NOMO-1 (cell line): ENCODE data around the gene TRABD.
"Not testable (repeated sequence)": the region's sequence is repeated elsewhere in the genome, so short reads cannot be mapped to it uniquely, and the experiment has no call there.

Experiments used
- DNase-seq, 2 experiments: peaks; one replicate each; lab custom pipeline; 2025; ENCODE audit not compliant: unreplicated experiment in 2 of 2; lab: John Stamatoyannopoulos, UW

TRABD gene

GRCh38 chr22:50151571-50152537 is 33.9 kb upstream of the TRABD start:
- DNase-seq, result no peak

DNA sequence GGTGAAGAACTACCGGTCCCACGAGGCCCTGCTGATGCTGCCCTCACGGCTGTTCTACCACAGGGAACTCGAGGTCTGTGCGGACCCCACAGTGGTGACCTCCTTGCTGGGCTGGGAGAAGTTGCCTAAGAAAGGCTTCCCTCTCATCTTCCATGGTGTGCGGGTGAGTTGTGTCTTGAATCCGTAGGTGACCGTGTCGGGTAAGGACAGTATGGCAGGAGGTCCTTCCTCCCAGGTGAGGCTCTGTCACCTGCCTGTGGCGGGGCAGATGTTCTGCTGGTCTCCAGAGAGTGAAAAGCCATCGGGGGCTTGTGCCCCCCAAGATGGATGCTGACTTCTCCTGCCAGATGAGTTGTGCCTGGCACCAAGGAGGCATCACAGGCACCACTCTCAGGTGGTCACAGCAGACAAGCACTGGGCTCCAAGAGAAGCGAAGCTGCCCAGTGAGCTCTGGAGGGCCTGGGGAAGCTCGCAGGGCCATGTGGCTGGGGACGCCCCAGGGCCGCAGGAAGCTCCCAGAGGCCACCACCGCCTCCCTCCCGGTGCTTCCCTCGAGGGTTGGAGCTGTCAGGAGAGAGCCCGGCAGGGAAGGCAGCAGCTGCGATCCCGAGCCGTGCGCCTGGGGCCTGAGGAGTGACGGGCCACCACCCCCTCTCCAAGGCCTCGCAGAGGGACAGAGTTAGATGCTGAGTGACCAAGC is 32.5 kb upstream of the TRABD start:
- DNase-seq, result no peak

DNA sequence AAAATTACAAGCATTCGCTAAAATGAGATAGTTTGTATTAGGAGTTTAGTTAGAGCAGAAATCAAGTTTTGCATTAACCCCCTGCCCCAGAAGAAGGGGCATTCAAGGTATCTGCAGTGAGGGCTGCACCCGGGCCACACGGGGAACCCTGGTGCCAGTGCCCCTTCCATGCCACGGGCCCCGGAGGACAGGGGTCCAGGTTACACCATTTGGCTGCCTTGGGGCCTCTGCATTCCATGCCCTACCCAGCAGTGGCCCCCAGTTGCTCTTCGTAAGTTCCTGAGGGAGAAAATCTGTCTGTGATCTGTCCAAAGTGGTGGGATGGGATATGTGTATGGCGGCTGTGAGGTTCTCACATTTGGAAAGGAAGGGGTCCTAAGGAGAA is 32.0 kb upstream of the TRABD start:
- no peak for DNase-seq

- DNase-seq, result no peak
Measured at GRCh38 chr22:50157709-50158375, 27.9 kb upstream of the TRABD start.

DNA sequence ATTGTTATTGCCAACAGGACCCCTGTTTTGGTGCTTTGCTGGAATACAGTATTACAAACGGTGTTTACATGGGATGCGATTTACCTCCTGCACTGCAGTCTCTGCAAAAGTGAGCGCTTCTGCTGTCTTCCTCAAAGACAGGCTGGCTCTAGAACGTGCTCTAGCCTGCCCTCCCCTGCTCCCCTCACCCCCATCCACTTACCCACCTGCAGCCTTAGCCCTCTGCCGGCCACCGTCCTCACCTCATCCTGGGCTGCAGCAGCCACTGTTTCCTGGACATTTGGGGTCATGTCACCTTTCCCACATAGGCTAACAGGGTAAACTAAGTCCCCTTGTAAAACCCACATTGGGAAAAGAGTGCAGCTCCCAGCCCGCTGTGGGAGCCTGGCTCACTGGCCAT is 24.8 kb upstream of the TRABD start:
- DNase-seq, result no peak

- DNase-seq, result no peak
Measured at GRCh38 chr22:50161508-50162390, 24.0 kb upstream of the TRABD start.

- DNase-seq, result no peak
Measured at GRCh38 chr22:50162391-50162956, 23.2 kb upstream of the TRABD start.

DNA sequence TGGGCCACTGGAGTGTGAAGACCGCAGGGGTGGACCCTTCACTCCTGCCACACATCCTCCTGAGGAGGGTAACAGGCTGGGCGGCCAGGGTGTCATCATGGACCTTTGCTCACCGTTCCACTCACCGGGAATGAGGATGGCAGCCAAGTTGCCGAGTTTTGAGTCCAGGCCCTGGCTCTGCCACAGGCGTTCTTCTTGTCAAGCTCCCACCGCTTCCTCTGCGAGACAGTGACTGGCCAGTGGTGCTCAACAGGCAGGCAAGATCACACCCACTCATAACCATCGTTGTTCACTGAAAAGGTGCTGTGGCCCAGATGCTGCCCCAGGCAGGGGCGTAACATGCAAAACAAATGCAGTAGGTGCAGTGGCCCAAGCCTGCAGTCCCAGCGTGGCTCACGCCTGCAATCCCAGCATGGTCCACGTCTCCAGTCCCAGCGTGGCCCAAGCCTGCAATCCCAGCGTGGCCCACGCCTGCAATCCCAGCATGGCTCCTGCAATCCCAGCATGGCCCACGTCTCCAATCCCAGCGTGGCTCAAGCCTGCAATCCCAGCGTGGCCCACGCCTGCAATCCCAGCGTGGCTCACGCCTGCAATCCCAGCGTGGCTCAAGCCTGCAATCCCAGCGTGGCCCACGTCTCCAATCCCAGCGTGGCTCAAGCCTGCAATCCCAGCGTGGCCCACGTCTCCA is 20.1 kb upstream of the TRABD start:
- DNase-seq, result no peak

- DNase-seq, result no peak
Measured at GRCh38 chr22:50167689-50168489, 17.8 kb upstream of the TRABD start.

DNA sequence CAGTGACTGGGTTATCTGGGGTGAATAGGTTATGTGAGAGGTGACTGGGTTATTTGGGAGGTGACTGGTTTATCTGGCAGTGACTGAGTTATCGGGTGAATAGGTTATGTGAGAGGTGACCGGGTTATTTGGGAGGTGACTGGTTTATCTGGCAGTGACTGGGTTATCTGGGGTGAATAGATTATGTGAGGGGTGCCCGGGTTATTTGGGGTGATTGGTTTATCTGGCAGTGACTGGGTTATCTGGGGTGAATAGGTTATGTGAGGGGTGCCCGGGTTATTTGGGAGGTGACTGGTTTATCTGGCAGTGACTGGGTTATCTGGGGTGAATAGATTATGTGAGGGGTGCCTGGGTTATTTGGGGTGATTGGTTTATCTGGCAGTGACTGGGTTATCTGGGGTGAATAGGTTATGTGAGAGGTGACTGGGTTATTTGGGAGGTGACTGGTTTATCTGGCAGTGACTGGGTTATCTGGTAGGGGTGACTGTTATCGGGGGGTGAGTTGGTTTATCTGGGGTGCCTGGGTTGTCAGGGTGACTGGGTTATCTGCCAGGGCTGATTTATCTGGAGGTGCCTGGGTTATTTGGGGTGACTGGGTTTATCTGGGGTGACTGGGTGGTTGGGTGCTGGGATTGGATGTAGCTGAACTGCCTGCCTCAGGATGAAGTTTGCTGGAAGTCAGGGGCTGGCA is 17.1 kb upstream of the TRABD start:
- not testable (repeated sequence) for DNase-seq

DNA sequence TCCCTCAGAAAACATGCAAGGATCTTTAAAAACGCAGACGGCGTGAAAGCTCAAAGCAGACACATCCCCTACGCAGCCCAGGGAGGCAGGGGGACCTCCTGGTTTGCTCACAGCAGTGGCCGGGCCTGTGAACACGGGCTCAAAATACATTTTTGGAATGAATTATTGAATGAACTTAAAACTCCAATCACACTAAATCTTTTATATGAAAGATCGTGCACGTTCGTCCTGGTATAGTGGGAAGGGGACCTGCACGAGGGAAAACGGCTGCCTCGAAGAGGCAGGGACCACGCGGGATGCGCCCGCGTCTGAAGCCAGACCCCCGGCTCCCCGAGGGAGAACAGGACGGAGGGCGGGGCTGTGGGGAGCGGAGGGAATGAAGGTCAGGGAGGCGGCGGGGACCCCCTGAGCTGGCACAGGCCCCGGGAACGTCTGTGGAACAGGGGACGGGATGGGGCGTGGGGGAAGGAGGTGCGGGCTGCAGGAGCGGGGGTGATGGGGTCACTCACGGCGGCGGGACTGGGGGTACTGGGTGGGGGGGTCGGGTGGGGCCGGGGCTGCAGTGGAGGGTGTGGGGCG is 16.4 kb upstream of the TRABD start:
- DNase-seq, result no peak

DNA sequence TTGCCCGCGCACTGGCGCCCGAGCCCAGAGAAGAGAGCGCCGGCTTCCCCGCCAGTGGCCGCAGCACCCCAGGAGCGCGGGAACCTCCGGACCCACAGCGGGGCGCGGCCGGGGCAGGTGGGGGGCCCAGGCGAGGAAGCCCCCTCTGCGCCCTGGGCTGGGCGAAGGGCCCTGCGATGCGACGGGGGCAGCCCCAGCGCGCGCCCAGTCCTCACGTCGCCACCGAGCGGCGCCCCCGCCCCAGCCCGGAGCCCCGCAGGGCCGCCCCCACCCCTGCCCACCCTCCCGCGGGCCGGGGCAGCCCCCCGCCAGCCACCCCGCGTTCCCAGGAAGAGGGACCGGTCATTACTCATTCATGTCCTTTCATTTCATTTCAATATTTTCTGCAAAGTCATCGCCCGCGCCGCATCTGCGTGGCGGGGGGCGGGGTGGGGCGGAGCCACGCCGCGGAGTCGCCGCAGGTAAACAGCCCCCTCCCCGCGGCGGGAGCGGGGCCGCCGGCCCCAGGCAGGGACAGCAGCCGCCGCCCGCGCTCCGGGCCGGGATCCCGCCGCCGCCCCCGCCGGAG is 15.9 kb upstream of the TRABD start:
- DNase-seq, result peak; percentile 16 to 18

DNA sequence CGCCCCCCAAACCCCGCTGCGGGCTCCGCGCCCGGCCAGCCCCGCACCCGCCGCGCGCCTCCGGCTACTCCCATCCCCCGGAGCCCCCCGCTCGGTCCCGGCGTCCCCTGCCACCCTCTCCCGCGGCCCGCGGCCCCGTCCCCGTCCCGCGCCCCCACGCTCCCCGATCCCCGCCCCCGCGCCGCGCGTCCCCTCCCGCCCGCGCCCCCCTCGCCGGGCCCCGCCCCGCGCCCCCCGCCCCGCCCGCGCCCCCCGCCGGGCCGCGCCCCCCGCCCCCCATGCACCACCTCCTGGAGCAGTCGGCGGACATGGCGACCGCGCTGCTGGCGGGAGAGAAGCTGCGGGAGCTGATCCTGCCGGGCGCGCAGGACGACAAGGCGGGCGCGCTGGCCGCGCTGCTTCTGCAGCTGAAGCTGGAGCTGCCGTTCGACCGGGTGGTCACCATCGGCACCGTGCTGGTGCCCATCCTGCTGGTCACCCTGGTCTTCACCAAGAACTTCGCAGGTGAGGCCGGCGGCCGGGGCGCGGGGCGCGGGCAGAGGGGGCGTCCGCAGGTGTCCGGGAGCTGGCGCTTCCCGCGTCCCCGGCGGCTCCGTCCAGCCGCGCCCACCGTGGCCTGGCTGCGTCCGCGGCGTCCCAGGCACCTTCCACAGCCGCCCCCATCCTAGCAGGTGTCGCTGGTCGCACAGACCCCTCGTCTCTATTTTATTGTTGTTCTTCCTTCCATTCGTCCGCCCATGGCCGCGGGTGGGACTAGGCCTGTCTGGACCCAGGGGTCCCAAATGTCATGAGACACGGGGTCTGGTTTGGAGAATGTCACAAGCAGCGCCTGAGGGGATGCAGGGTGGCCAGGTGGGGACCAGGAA is 15.0 kb upstream of the TRABD start, which contains the start of gene PANX2:
Gene PANX2, plus strand, starts transcription at position 279 of the 866 bp plus-strand sequence. Its CDS starts 0 bp downstream, at position 279.
- DNase-seq, result no peak

- DNase-seq, result no peak
Measured at GRCh38 chr22:50171319-50171964, 14.3 kb upstream of the TRABD start.

- no peak for DNase-seq
Measured at GRCh38 chr22:50171965-50172421, 13.7 kb upstream of the TRABD start.
